Lower lobe of right lung (tissue), 2 donors: ENCODE measurements around the gene ZNF17. TPM values are rescaled to one million over a fixed set of nuclear protein-coding genes. Genes with fewer than 3 reads are reported as not detected.

ENCODE experiments used
- ATAC-seq, 2 donors: fragments of 200-7000 bp; cut with Tn5 transposase; one replicate each; pipeline ENCODE4 v1.9.1; 2020 to 2022; ENCODE audit warnings: mild to moderate bottlenecking in 2 of 2, moderate library complexity in 2 of 2
- DNase-seq: peaks from one replicate; pipeline ENCODE4 v3.0.0-alpha.2; 2020
- H3K27ac ChIP-seq: fragments of 200-600 bp; one replicate; pipeline ENCODE4 v1.8.0; 2022
- H3K27me3 ChIP-seq: fragments of 200-600 bp; one replicate; pipeline ENCODE4 v1.8.0; 2022; ENCODE audit warnings: low read depth
- H3K36me3 ChIP-seq: fragments of 200-600 bp; one replicate; pipeline ENCODE4 v1.8.0; 2022; ENCODE audit warnings: mild to moderate bottlenecking
- H3K4me1 ChIP-seq: fragments of 200-600 bp; one replicate; pipeline ENCODE4 v1.8.0; 2022
- H3K4me3 ChIP-seq: fragments of 200-600 bp; one replicate; pipeline ENCODE4 v1.8.0; 2022; ENCODE audit warnings: mild to moderate bottlenecking
- H3K9me3 ChIP-seq: fragments of 200-600 bp; one replicate; pipeline ENCODE4 v1.8.0; 2022
- CTCF ChIP-seq: fragments of 200-600 bp; IDR thresholded peaks from one replicate; pipeline ENCODE4 v1.8.0; 2022; ENCODE audit warnings: antibody characterized with exemption, mild to moderate bottlenecking
- intact Hi-C: fragments of 100-400 bp; cut with DNase I; formaldehyde crosslinking; loops from one replicate; pipeline ENCODE4 v1.11.0; 2022
- total RNA-seq: library from RNA; stranded (reverse); fragmentation: NEBNext Ultra II Directional; extraction: Animal tissue kit (Norgen Biotek cat#: 25700); gene quantifications from one replicate; pipeline ENCODE4 v1.2.1, GENCODE V29; 2021
- donor health status: DM: no; HTN: yes; CAD: no; lungs with severe emphysema.

ZNF17 gene
- total RNA-seq, 1 donor from 2014 or later: 12.6 TPM

DNA sequence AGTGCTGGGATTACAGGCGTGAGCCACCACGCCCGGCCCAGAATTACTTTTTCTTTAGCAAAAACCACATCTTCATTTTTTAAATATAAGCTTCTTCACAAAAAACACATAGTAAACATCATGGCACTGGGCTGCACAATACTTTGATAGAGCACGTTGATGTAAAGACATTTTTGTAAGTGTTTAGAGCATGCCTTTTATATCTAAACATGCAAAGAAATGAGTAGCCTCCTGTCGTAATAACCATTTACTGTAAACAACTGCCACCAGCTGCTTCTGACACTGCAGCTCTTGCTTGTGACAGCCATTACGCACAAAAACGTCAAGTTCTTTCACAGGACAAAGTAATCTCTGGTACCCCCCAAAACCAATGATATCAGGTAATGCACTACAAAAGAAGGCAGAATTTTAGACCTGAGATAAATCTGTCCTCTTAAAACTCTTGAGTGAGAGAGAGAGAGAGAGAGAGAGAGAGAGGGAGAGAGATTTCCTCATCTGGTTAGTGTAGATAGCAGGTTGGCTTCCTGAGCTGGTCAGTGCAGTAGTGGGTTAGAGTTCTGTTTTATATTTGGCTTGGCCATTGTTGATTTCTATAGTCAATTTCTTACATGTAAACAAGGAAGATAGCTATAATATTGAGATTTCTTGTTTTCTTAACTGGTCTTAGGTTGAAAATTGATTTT is 28.0 kb upstream of the ZNF17 start:
- intact Hi-C loops: no loop called here
- ATAC-seq (no peak), DNase-seq (no peak)
- no peaks in the 10 kb centered on the region for H3K4me1 ChIP-seq
- no peak overlapping the region for H3K27ac ChIP-seq
- H3K36me3 ChIP-seq: peaks cover 4% of the 10 kb centered on the region
- peaks cover 22% of the 10 kb centered on the region for H3K9me3 ChIP-seq
- no peak for TF ChIP-seq CTCF
- no peak overlapping the region for H3K4me3 ChIP-seq
- no peaks in the 10 kb centered on the region for H3K27me3 ChIP-seq

GRCh38 chr19:57389194-57389729 is 21.7 kb upstream of the ZNF17 start:
- H3K4me1 ChIP-seq: peaks cover 21% of the 10 kb centered on the region
- no peaks in the 10 kb centered on the region for H3K9me3 ChIP-seq
- intact Hi-C loops: no loop called here
- H3K36me3 ChIP-seq: peaks cover 12% of the 10 kb centered on the region
- peak overlapping the region; percentile 90 for H3K4me3 ChIP-seq
- peak overlapping the region; percentile 93 for H3K27ac ChIP-seq
- ATAC-seq (no peak), DNase-seq (no peak)
- no peaks in the 10 kb centered on the region for H3K27me3 ChIP-seq
- TF ChIP-seq CTCF: no peak

DNA sequence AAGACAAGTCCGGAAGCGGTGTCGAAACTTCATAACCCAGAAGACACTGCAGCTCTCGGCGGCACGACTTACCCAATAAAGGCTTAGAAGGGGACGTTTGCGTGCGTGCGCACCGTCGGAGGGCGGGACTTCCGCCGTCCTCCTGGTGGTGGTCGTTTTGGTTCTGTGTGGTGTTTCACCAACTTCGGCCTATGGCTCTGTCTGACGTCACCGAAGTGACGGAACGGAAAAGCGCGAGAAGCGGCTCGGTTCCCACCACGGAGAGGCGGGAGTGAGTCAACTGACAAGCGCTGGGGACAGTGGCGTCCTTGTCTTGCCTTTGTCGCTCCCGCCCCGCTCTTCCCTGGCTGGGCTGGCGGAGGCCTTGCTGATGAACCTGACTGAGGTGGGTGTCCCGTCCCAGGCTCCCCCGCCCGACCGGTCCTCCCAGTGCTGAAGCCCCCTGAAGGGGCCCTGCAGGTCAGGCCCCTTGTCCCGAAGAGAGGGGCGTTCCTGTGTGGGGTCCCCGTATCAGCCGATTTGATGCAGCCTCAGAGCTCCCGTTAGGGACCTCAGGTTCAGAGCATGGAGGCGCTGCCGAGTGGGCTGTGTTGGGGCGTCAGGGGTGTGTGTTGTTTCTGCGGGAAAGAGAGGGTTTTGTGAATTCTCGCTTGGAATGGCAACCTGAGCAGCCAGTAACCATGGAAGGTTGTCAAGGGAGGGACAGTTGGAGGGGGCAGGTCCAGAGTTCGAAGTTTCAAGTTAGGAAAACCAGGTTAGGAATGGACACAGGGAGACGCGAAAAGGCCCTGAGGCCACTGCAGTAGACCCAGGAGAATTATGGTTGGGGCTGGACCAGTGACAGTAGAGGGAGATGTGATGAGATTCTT is 21.0 kb upstream of the ZNF17 start, which contains the start of gene ZNF548:
Gene ZNF548 (plus strand): TSS at position 125 of the 869 bp plus-strand sequence. CDS start 246 bp downstream, at position 371.
- ATAC-seq: peak; percentile 100
- H3K4me3 ChIP-seq: peak within 1 kb of the TSS; percentile 90
- H3K27me3 ChIP-seq: no peaks in the 10 kb centered on the region

GRCh38 chr19:57395710-57396109 is 15.3 kb upstream of the ZNF17 start:
- ATAC-seq (peak in 1 of 2 donors; percentile 25), DNase-seq (no peak)
- Histone ChIP-seq H3K4me1 (peaks cover 7% of the 10 kb centered on the region), H3K27me3 (no peaks in the 10 kb centered on the region), H3K27ac (no peak overlapping the region), H3K4me3 (no peak overlapping the region), H3K9me3 (peaks cover 32% of the 10 kb centered on the region), H3K36me3 (peaks cover 58% of the 10 kb centered on the region)
- no peak for TF ChIP-seq CTCF
- intact Hi-C loops: no loop called here

More for the DNA sequence above, 21.0 kb upstream of the ZNF17 start, which contains the start of gene ZNF548:
- no peaks in the 10 kb centered on the region for H3K9me3 ChIP-seq
- H3K4me1 ChIP-seq: peaks cover 21% of the 10 kb centered on the region
- TF ChIP-seq CTCF: peak; percentile 11
- intact Hi-C loops: no loop called here
- H3K27ac ChIP-seq: peak within 1 kb of the TSS; percentile 93
- DNase-seq: peak; percentile 97
- peaks cover 17% of the 10 kb centered on the region for H3K36me3 ChIP-seq

GRCh38 chr19:57398868-57399267 is 12.1 kb upstream of the ZNF17 start:
- no peak for DNase-seq
- intact Hi-C loops: no loop called here
- no peak for TF ChIP-seq CTCF
- Histone ChIP-seq H3K27me3 (no peaks in the 10 kb centered on the region), H3K27ac (no peak overlapping the region), H3K9me3 (peaks cover 40% of the 10 kb centered on the region), H3K4me1 (no peaks in the 10 kb centered on the region), H3K4me3 (no peak overlapping the region), H3K36me3 (peaks cover 50% of the 10 kb centered on the region)
- no peak for ATAC-seq
